K562 (cell line): ENCODE results near the gene CCDC136. TPM values are rescaled to one million over a fixed set of nuclear protein-coding genes. Genes with fewer than 3 reads are reported as not detected.
A peak's percentile ranks its signal among the peaks of the same experiment; 100 is the strongest.

Source experiments
- ARID2 ChIP-seq: fragments of 450-650 bp; IDR thresholded peaks from 2 replicates; pipeline ENCODE4 v1.6.1; 2017; ENCODE audit warnings: antibody characterized with exemption, mild to moderate bottlenecking
- ATF3 ChIP-seq, 2 experiments: fragments of 450-650 bp in 1 of 2; sonication (generic) in 1 of 2; formaldehyde crosslinking in 1 of 2; IDR thresholded peaks in 1 of 2; conservative IDR thresholded peaks in 1 of 2; 2 replicates each; pipeline versions ENCODE4 v1.6.1 to v1.8.1; 2016 to 2023; ENCODE audit warnings: mild to moderate bottlenecking in 2 of 2, moderate library complexity in 2 of 2, inconsistent platforms in 1 of 2, missing genetic modification reagents in 1 of 2
- ATF4 ChIP-seq: fragments of 450-650 bp; formaldehyde crosslinking; IDR thresholded peaks from 2 replicates; pipeline ENCODE4 v1.4.0; 2022; ENCODE audit warnings: mild to moderate bottlenecking, moderate library complexity
- CBX5 ChIP-seq: IDR thresholded peaks from 2 replicates; pipeline ENCODE4 v1.6.1; 2014; ENCODE audit warnings: low read depth, borderline replicate concordance
- CBX8 ChIP-seq: fragments of 200-600 bp; sonication (generic); IDR thresholded peaks from 2 replicates; pipeline ENCODE4 v1.6.1; 2012; ENCODE audit warnings: borderline replicate concordance, mixed run types, low read depth, mild to moderate bottlenecking, moderate library complexity, mixed read lengths, low read length, control low read depth, inconsistent platforms; ENCODE audit not compliant: poor library complexity, severe bottlenecking; ENCODE audit errors: extremely low read depth
- CLOCK ChIP-seq: fragments of 250-450 bp; sonication (Bioruptor Pico); IDR thresholded peaks from 2 replicates; pipeline ENCODE4 v1.4.0; 2020; ENCODE audit warnings: mild to moderate bottlenecking, moderate library complexity, borderline replicate concordance
- EZH2 ChIP-seq: IDR thresholded peaks from 2 replicates; pipeline ENCODE4 v1.6.1; 2012; ENCODE audit warnings: low read depth, mild to moderate bottlenecking, inconsistent platforms, low read length, borderline replicate concordance
- HDAC6 ChIP-seq: IDR thresholded peaks from 2 replicates; pipeline ENCODE4 v1.6.1; 2012; ENCODE audit warnings: low read depth, mild to moderate bottlenecking, control low read depth, inconsistent platforms, low read length, moderate library complexity
- HMGN3 ChIP-seq: IDR thresholded peaks from 2 replicates; pipeline ENCODE4 v1.6.1; 2011; ENCODE audit warnings: borderline replicate concordance, low read depth, mild to moderate bottlenecking, mixed read lengths, low read length; ENCODE audit not compliant: insufficient read length; ENCODE audit errors: extremely low read depth
- HNRNPUL1 ChIP-seq: fragments of 200-400 bp; formaldehyde crosslinking; IDR thresholded peaks from 2 replicates; pipeline ENCODE4 v1.6.1; 2017; ENCODE audit warnings: low read length
- KDM1A ChIP-seq, 2 experiments: fragments of 450-650 bp; IDR thresholded peaks; 2 replicates each; pipeline ENCODE4 v1.6.1; 2016; ENCODE audit warnings: mild to moderate bottlenecking in 2 of 2
- MECOM ChIP-seq: fragments of 250-450 bp; sonication (Bioruptor Pico); IDR thresholded peaks from 2 replicates; pipeline ENCODE4 v1.8.0; 2022; ENCODE audit warnings: inconsistent platforms
- PTBP1 ChIP-seq: fragments of 200-400 bp; formaldehyde crosslinking; IDR thresholded peaks from 2 replicates; pipeline ENCODE4 v1.6.1; 2017; ENCODE audit warnings: low read depth, low read length
- SNAPC5 ChIP-seq: fragments of 250-450 bp; sonication (Bioruptor Pico); IDR thresholded peaks from 2 replicates; pipeline ENCODE4 v1.8.0; 2021; ENCODE audit warnings: moderate library complexity, mild to moderate bottlenecking, inconsistent platforms
- ZBTB34 ChIP-seq: fragments of 250-450 bp; sonication (Bioruptor Pico); IDR thresholded peaks from 2 replicates; pipeline ENCODE4 v1.8.0; 2021; ENCODE audit warnings: mild to moderate bottlenecking, moderate library complexity
- ZNF197 ChIP-seq: fragments of 200-800 bp; sonication (Bioruptor generic); IDR thresholded peaks from 2 replicates; pipeline ENCODE4 v1.6.1; 2016; ENCODE audit warnings: low read depth, missing genetic modification characterization, missing compliant biosample characterization
- ZNF707 ChIP-seq: fragments of 250-450 bp; sonication (Bioruptor Pico); conservative IDR thresholded peaks from 2 replicates; pipeline ENCODE4 v1.8.0; 2022; ENCODE audit warnings: inconsistent platforms, mild to moderate bottlenecking, moderate library complexity
- ZNF717 ChIP-seq: fragments of 250-450 bp; sonication (Bioruptor Pico); IDR thresholded peaks from 2 replicates; pipeline ENCODE4 v1.5.0; 2021
- ZNF75A ChIP-seq: fragments of 450-650 bp; formaldehyde crosslinking; IDR thresholded peaks from 2 replicates; pipeline ENCODE4 v1.4.0; 2020; ENCODE audit warnings: mild to moderate bottlenecking
- polyA plus RNA-seq, 8 experiments: library from polyadenylated mRNA; depleted of rRNA in 4 of 8; stranded (reverse) in 5 of 8; unstranded in 3 of 8; fragments of >200 nt; fragmentation: Nextera tagmentation in 2 of 8; fragmentation: Illumina TruSeq in 1 of 8; extraction: Ambion mirVana in 2 of 8; extraction: Trizol in 1 of 8; gene quantifications; 2 replicates each; pipeline versions ENCODE4 v1.2.1 to v1.2.3, GENCODE V29; 2011 to 2014; ENCODE audit warnings: inconsistent platforms in 1 of 8, missing spikeins in 1 of 8
- total RNA-seq, 7 experiments: library from RNA; depleted of rRNA in 6 of 7; stranded (reverse); fragments of >200 nt in 6 of 7; fragmentation: Illumina TruSeq in 2 of 7; extraction: Trizol in 2 of 7; gene quantifications; 2 replicates each; pipeline versions ENCODE4 v1.2.1 to v1.2.3, GENCODE V29; 2011 to 2021; ENCODE audit warnings: low replicate concordance in 1 of 7

CCDC136 gene
- total and polyA plus RNA-seq, 9 of the 15 experiments (the other 6 are each of a cell fraction or from before 2014, with no cell fraction given), result 2.4 to 40.8 (median 26.5) TPM

- TF ChIP-seq CBX8 (no peak), ATF3 (IDR thresholded peaks at IDR 0.05) (no peak), ATF3 (CRISPR knock-in tag; conservative IDR thresholded peaks at IDR 0.05) (no peak), KDM1A (IDR thresholded peaks at IDR 0.05) (peak; percentile 60 to 65; a peak in 3 of 4 replicates), ZNF707 (CRISPR knock-in tag) (no peak), HNRNPUL1 (no peak), CLOCK (CRISPR knock-in tag) (no peak), PTBP1 (no peak), ZNF75A (CRISPR knock-in tag) (0 out of 2 replicates have a peak, but pooled peaks have one; percentile 7), SNAPC5 (no peak), ZNF717 (no peak), EZH2 (no peak), ARID2 (no peak), MECOM (CRISPR knock-in tag) (no peak), ZBTB34 (no peak), ATF4 (CRISPR knock-in tag) (0 out of 2 replicates have a peak, but pooled peaks have one; percentile 29), HMGN3 (peak; percentile 51), ZNF197 (CRISPR knock-in tag) (no peak), HDAC6 (no peak), CBX5 (no peak)
Measured at GRCh38 chr7:128791121-128791971, at the start of gene CCDC136 (continued).
